Bone marrow (tissue), 2 donors: Measurements from ENCODE around the gene BACH2.
"Not testable (repeated sequence)": the region's sequence is repeated elsewhere in the genome, so short reads cannot be mapped to it uniquely, and the experiment has no call there.

Experiments
- DNase-seq, 2 donors: peaks; one replicate each; lab custom pipeline; 2025; lab: John Stamatoyannopoulos, UW

Gene BACH2

GRCh38 chr6:89939144-89939543, 357.5 kb downstream of the BACH2 start:
- DNase-seq = no peak

- no peak for DNase-seq
Observed at GRCh38 chr6:89938014-89938413, 358.6 kb downstream of the BACH2 start.

DNA sequence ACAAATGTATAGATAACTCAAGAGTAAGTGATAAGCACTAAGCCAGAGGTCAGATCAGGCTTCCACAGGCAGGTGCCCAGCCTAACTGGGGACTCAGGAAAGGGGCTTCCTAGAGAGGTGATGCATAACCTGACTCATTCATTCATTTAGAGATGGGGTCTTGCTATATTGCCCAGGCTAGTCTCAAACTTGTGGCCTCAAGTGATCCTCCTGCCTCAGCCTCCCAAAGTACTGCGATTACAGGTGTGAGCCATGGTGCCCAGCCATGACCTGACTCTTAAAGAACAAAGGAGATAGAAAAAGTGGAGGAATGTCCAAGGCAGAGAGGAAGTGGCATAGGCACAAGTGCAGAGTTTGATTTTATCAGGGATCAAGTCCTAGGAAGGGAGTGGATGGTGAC, 360.5 kb downstream of the BACH2 start:
- DNase-seq = no peak

- no peak for DNase-seq
Observed at GRCh38 chr6:89934685-89935366, 361.8 kb downstream of the BACH2 start.

DNA sequence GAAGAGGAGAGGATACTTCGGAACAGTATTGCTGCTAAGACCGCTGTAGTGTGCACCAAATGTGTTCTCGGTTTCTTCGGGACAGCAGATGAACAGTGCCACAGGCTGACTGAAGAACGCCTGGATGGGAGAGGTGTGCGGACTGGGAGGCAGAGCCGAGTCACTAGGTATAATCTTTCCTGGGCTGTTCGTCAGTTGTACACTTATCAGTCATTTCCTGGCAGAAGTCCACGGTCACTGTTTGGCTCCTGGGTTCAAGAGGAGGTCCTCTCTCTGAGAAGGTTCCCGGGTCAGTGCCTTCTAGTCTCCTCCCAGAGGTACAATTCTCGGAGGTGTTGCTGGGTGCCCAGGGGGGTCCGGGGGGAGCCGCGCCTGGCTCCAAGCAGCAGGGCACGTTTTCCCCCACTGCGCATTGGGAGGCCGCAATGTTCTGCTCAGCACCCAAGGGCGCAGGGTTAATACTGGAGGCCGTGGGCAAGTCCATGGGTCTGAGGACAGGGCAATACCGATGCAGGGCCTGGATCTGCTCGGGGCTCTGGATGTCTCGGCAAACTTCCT, 364.3 kb downstream of the BACH2 start:
- no peak for DNase-seq

DNA sequence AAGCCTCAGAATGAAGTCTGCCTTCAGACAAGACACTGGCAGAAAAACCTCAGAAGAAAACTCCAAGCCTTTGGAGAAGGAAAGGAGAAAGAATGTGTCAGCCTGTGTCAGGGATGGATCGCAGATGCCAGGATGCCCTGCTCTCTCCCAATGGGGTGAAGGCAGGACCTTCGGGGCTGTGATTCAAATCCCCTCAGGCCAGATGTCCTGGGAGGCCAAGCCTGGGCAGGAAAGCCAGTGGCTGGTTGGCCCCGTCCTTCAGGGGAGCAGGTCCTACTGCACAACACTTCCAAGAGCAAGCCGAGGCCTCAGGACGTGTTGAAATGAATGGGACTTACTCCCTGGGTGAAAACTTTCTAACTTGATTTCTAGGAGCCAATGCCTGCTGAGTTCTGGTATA, 365.9 kb downstream of the BACH2 start:
- no peak for DNase-seq

DNA sequence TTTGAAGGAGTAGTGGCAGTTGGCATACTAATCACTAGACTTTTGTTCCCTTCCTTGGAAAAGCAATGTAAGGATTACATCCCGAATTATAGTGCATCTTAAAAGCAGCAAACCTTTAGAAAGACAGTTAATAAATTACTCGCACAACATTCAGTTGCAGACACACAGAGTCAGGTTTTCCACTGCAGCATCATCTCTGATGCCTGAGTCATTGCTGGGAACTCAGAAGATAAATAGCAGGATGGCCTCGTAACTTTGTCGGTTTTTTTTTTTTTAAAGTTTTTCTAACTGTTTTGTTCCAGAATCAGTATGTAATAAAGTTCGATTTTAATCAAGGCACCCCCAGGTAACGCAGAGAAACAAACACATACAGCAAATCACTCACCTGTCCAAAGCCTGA, 368.0 kb downstream of the BACH2 start:
- DNase-seq = no peak

DNA sequence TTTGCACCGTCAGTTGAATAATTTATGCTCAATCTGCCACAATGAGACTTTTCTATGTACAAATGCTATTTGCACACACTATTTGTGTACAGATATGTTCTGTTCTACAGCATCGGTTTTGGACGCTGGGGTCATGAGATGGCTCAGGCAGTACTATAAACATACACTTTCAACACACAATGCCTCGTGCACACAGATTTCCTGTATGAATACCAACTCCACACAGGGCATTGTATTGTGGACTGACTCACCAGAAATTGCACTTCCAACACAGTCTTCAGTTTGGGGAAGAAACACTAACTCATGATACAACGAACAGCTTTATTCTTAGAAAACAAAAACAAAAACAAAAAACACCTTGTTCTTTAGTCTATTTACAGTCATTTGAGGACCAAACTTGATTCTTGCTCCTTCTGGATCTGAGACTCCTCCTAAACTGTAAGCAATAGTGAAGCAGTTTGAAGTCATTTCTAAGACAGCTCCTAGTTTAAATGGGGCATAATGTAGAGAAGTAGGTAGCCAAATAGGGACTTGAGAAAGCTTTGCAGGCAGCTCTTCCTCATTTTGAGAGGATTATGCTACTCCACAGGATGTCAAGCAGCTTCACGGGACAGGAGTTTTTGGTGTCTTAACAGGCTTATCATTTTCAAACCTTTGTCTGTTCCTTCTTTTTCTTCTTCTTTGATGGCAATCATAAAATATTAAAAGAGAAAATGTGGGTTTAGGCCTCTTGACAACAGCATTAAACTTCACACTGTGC, 368.7 kb downstream of the BACH2 start:
- no peak for DNase-seq

- DNase-seq = no peak
Observed at GRCh38 chr6:89927264-89927663, 369.4 kb downstream of the BACH2 start.

DNA sequence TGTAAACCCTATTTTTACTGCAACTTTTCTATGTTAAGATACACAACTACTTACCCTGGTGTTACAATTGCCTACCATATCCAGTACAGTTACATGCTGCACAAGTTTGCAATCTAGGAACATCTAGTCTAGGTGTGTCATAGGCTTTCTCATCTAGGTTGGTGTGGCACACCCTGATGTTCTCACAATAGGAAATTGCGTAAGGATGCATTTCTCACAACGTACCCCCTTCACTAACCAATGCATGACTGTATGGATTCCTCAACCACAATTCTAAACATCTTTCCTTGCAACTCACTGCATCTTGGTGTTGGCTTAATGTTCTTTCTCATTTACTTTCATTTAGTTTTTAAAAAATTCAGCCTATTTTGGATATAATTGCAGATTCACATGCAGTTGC, 370.8 kb downstream of the BACH2 start:
- no peak for DNase-seq

- DNase-seq = no peak
Observed at GRCh38 chr6:89924231-89924630, 372.4 kb downstream of the BACH2 start.

- DNase-seq = no peak
Observed at GRCh38 chr6:89921691-89922090, 375.0 kb downstream of the BACH2 start.

DNA sequence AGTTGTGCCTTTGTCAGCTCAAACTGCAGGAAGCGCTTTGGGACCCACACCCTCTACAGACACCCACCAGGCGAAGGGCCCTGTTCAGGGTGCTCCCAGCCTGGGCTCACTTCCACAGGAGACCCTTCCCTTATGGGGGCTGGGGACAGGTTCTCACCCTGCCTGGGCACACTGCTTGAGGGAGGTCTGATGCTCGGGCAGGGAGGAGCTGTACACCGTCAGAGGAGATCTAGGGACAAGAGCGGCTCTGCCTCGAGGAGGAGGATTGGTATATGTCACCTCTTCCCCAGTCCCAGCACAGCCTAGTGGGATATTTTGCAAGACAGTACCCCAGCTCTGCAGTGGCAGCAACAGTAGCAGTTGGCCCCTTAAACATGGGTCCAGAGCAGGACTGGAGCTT, 375.4 kb downstream of the BACH2 start:
- no peak for DNase-seq

DNA sequence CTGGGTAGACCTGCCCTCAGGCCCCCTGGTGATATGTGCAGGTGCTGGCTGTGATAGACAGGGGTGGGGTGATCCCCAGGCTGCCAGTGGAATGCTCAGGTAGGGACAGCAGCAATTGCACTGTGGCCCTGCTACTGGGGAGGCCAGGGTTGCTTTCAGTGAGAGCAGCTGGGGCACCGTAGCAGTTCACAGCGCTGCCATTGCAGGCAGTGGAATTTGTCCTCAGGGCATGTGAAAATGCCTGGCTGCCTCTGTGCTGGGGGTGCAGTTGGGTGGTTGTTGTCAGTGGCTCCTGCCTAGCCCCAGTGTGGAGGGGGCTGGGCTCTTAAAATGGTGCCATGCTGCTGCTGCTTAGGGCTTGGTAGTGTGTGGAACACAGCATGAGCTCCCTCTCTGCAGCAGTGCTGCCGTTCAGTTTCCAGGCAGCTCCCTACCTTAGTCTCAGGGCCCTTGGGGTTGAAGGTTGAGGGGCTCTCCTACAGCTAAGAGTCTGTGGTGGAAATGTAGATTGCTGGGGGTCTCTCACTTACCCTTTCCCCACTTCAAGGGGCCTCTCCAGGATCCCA, 378.8 kb downstream of the BACH2 start:
- no peak for DNase-seq

DNA sequence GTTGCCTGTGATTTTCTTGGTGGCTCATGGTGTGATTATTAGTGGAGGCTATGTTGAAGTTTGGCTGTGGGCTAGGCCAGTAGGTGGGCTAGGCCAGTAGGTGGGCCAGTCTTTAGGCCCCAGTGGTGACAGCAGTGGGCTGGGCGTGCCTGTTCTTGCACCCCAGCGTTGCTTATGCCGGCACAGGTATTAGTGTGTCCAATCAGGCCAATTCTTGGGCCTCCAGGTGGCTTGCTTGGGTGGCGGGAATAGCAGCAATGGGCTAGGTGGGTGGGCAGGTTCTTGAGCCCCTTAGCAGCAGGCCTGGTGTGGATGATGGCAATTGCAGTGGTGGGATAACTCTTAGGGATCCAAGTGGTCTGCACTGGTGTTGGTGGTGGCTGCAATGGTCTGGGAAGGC, 379.4 kb downstream of the BACH2 start:
- no peak for DNase-seq

GRCh38 chr6:89916136-89916920, 380.3 kb downstream of the BACH2 start:
- DNase-seq = no peak

GRCh38 chr6:89910902-89911240, 385.8 kb downstream of the BACH2 start:
- no peak for DNase-seq

DNA sequence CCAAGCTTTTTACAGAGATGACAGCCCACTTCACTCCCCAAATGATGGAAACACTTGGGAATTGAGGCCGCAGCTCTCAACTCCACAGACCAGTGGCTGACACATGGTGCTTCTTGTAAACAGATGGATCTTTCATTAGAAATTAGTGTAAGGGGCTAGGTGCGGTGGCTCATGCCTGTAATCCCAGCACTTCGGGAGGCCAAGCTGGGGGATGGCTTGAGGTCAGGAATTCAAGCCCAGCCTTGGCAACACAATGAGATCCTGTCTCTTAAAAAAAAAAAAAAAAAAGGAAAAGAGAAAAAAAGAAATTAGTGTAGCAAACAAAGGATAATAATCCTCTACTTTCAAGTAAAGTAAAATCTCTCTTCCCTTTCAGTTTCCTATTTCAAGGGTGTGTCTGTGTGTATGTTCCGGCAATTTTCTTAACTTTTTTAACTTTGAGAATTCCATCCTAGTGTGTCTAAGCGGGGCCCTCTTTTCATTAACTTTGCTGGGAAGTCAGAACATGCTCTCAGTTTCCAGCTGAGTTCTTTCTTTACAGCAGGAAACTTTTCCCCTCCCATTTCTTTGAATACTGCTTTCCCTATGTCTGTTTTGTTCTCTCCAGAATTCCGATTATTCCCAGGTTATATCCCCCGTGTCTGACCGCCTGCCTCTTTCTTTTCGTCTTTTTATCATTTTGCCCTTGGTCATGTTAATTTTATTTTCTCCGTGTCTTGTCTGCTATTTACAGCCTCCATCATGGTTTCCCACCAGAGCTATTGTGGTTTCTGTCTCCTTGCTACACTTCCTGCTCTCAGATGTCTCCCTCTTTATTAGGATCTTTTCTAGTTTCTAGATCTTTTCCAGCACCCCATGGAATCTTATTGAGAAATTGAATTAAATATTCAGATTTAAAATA, 386.4 kb downstream of the BACH2 start:
- DNase-seq = not testable (repeated sequence)

GRCh38 chr6:89895276-89895874, 401.3 kb downstream of the BACH2 start:
- DNase-seq = no peak

DNA sequence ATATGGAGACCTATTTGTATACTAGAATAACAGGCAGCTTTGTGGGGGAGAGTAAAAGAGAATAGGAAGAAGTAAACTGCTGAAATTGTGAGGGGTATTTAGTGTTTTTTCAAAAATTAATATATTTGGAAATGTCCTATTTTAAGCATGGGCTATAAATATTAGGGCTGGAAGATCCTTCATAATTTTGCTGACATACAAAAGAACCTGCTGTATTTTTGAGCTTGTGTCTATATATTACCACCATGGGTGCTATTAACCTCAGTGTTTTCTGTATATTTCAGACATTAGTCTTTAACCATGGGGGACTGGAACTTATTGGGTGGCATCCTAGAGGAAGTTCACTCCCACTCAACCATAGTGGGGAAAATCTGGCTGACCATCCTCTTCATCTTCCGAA, 402.5 kb downstream of the BACH2 start, which contains the start of gene GJA10:
GJA10 (plus strand) TSS at position 301 of the 400 bp plus-strand sequence; CDS start at position 301, 0 bp downstream.
- no peak for DNase-seq

GRCh38 chr6:89892577-89892976, 404.1 kb downstream of the BACH2 start:
- not testable (repeated sequence) for DNase-seq
